ENCODE data around the gene UROD.
A peak's percentile ranks its signal among the peaks of the same experiment; 100 is the strongest.
"Not testable (repeated sequence)": the region's sequence is repeated elsewhere in the genome, so short reads cannot be mapped to it uniquely, and the experiment has no call there.

UROD gene

GRCh38 chr1:45011837-45012638, at the start of gene UROD:
Gene UROD, plus strand, starts transcription at chr1:45012254. Its CDS starts 12 bp downstream, at chr1:45012266.
- Histone ChIP-seq H3K27me3 (ENCODE audit: insufficient read depth, low read length) (no peaks in the 10 kb centered on the region), H3K79me2 (ENCODE audit: control insufficient read depth, insufficient read depth, low read length, unreplicated experiment) (peaks cover 33% of the 10 kb centered on the region), H3K4me1 (ENCODE audit: control insufficient read depth, insufficient read depth, low read length, unreplicated experiment) (peaks cover 17% of the 10 kb centered on the region), H2AFZ (ENCODE audit: low read length, unreplicated experiment) (peak within 1 kb of the TSS; percentile 96), H3K36me3 (ENCODE audit: insufficient read depth, low read length) (peaks cover 4% of the 10 kb centered on the region; the same call in 1 of the 2 replicates), H3K4me3 (ENCODE audit: low read depth, low read length) (peak within 1 kb of the TSS; percentile 89), H3K27ac (ENCODE audit: low read depth, low read length) (peak within 1 kb of the TSS; percentile 66)

GRCh38 chr1:44962729-44963128, 49.3 kb upstream of the UROD start:
- Histone ChIP-seq H3K4me1 (ENCODE audit: control insufficient read depth, insufficient read depth, low read length, unreplicated experiment) (peaks cover 4% of the 10 kb centered on the region), H3K36me3 (ENCODE audit: insufficient read depth, low read length) (0 out of 2 replicates have a peak, but pooled peaks cover 3% of the 10 kb centered on the region), H3K79me2 (ENCODE audit: control insufficient read depth, insufficient read depth, low read length, unreplicated experiment) (no peaks in the 10 kb centered on the region), H2AFZ (ENCODE audit: low read length, unreplicated experiment) (no peak overlapping the region), H3K27me3 (ENCODE audit: insufficient read depth, low read length) (no peaks in the 10 kb centered on the region), H3K4me3 (ENCODE audit: low read depth, low read length) (no peak overlapping the region), H3K27ac (ENCODE audit: low read depth, low read length) (no peak overlapping the region)

- no peak overlapping the region for H3K27ac ChIP-seq (ENCODE audit: low read depth, low read length)
- no peak overlapping the region for H2AFZ ChIP-seq (ENCODE audit: low read length, unreplicated experiment)
- H3K79me2 ChIP-seq (ENCODE audit: control insufficient read depth, insufficient read depth, low read length, unreplicated experiment), result no peaks in the 10 kb centered on the region
- no peaks in the 10 kb centered on the region for H3K27me3 ChIP-seq (ENCODE audit: insufficient read depth, low read length)
- H3K4me1 ChIP-seq (ENCODE audit: control insufficient read depth, insufficient read depth, low read length, unreplicated experiment), result peaks cover 9% of the 10 kb centered on the region
- no peaks in the 10 kb centered on the region for H3K36me3 ChIP-seq (ENCODE audit: insufficient read depth, low read length)
- H3K4me3 ChIP-seq (ENCODE audit: low read depth, low read length), result no peak overlapping the region
Measured at GRCh38 chr1:44964396-44964795, 47.7 kb upstream of the UROD start.

- Histone ChIP-seq H3K79me2 (ENCODE audit: control insufficient read depth, insufficient read depth, low read length, unreplicated experiment) (no peaks in the 10 kb centered on the region), H3K36me3 (ENCODE audit: insufficient read depth, low read length) (peaks cover 3% of the 10 kb centered on the region), H2AFZ (ENCODE audit: low read length, unreplicated experiment) (no peak overlapping the region), H3K4me3 (ENCODE audit: low read depth, low read length) (no peak overlapping the region), H3K27ac (ENCODE audit: low read depth, low read length) (no peak overlapping the region), H3K27me3 (ENCODE audit: insufficient read depth, low read length) (no peaks in the 10 kb centered on the region), H3K4me1 (ENCODE audit: control insufficient read depth, insufficient read depth, low read length, unreplicated experiment) (peaks cover 23% of the 10 kb centered on the region)
Measured at GRCh38 chr1:44970317-44970716, 41.7 kb upstream of the UROD start.

- no peak overlapping the region for H3K4me3 ChIP-seq (ENCODE audit: low read depth, low read length)
- peaks cover 3% of the 10 kb centered on the region for H3K79me2 ChIP-seq (ENCODE audit: control insufficient read depth, insufficient read depth, low read length, unreplicated experiment)
- peaks cover 30% of the 10 kb centered on the region for H3K36me3 ChIP-seq (ENCODE audit: insufficient read depth, low read length)
- H3K4me1 ChIP-seq (ENCODE audit: control insufficient read depth, insufficient read depth, low read length, unreplicated experiment), result peaks cover 20% of the 10 kb centered on the region
- H3K27me3 ChIP-seq (ENCODE audit: insufficient read depth, low read length), result no peaks in the 10 kb centered on the region
- H2AFZ ChIP-seq (ENCODE audit: low read length, unreplicated experiment), result no peak overlapping the region
- no peak overlapping the region for H3K27ac ChIP-seq (ENCODE audit: low read depth, low read length)
Measured at GRCh38 chr1:44973645-44974044, 38.4 kb upstream of the UROD start.

DNA sequence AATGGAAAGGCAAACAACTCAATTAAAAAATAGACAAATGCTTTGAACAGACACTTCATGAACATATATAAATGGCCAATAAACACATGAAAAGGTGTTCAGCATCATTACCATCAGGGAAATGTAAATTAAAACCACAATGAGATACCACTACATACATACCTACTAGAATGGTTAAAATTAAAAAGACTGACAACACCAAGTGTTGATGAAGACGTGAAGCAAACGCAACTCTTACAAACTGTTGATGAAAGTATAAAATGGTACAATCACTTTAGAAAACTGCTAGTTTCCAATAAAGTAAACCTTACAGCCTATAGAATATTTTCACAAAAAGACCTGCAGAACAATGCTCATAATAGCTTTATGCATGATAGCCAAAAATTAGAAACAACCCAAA, 35.8 kb upstream of the UROD start:
- Histone ChIP-seq H3K4me3 (ENCODE audit: low read depth, low read length) (no peak overlapping the region), H3K27me3 (ENCODE audit: insufficient read depth, low read length) (no peaks in the 10 kb centered on the region), H3K27ac (ENCODE audit: low read depth, low read length) (no peak overlapping the region), H3K36me3 (ENCODE audit: insufficient read depth, low read length) (peaks cover 30% of the 10 kb centered on the region), H3K79me2 (ENCODE audit: control insufficient read depth, insufficient read depth, low read length, unreplicated experiment) (peaks cover 3% of the 10 kb centered on the region), H3K4me1 (ENCODE audit: control insufficient read depth, insufficient read depth, low read length, unreplicated experiment) (no peaks in the 10 kb centered on the region), H2AFZ (ENCODE audit: low read length, unreplicated experiment) (no peak overlapping the region)

GRCh38 chr1:44977372-44977771, 34.7 kb upstream of the UROD start:
- H3K4me1 ChIP-seq (ENCODE audit: control insufficient read depth, insufficient read depth, low read length, unreplicated experiment); H2AFZ ChIP-seq (ENCODE audit: low read length, unreplicated experiment); H3K79me2 ChIP-seq (ENCODE audit: control insufficient read depth, insufficient read depth, low read length, unreplicated experiment); H3K4me3 ChIP-seq (ENCODE audit: low read depth, low read length); H3K27me3 ChIP-seq (ENCODE audit: insufficient read depth, low read length); H3K27ac ChIP-seq (ENCODE audit: low read depth, low read length): not testable (repeated sequence)
- peaks cover 30% of the 10 kb centered on the region for H3K36me3 ChIP-seq (ENCODE audit: insufficient read depth, low read length)

- peaks cover 24% of the 10 kb centered on the region for H3K79me2 ChIP-seq (ENCODE audit: control insufficient read depth, insufficient read depth, low read length, unreplicated experiment)
- H2AFZ ChIP-seq (ENCODE audit: low read length, unreplicated experiment), result peak overlapping the region; percentile 24
- H3K27ac ChIP-seq (ENCODE audit: low read depth, low read length), result no peak overlapping the region
- H3K4me3 ChIP-seq (ENCODE audit: low read depth, low read length), result peak overlapping the region; percentile 92
- H3K27me3 ChIP-seq (ENCODE audit: insufficient read depth, low read length), result no peaks in the 10 kb centered on the region
- H3K4me1 ChIP-seq (ENCODE audit: control insufficient read depth, insufficient read depth, low read length, unreplicated experiment), result peaks cover 7% of the 10 kb centered on the region
- no peaks in the 10 kb centered on the region for H3K36me3 ChIP-seq (ENCODE audit: insufficient read depth, low read length)
Measured at GRCh38 chr1:44985747-44986359, 26.2 kb upstream of the UROD start.

DNA sequence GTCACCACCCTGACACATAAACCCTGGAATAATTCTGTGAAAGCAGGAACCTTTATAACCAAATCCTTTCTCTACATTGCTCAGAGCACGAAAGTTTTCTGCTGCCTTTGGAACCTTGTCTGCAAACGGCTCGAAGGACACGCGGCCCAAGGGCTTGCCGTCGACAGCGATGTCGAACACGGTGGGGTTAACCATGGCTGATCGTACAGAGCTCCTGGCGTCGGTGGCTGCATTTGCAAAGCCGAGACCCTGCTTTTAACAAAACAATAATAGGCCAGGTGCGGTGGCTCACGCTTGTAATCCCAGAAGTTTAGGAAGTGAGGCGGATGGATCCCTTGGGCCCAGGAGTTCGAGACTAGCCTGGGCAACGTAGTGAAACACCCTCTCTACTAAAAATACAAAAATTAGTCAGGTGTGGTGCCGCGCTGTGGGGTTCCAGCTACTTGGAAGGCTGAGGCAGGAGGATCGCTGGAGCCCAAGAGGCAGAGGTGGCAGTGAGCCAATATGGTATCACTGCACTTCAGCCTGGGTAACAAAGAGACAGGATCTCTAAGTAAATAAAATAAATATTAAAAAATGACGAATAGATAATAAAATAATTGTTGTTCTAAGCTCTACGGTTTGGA, 23.4 kb upstream of the UROD start:
- Histone ChIP-seq H3K27ac (ENCODE audit: low read depth, low read length) (no peak overlapping the region), H3K27me3 (ENCODE audit: insufficient read depth, low read length) (no peaks in the 10 kb centered on the region), H3K79me2 (ENCODE audit: control insufficient read depth, insufficient read depth, low read length, unreplicated experiment) (peaks cover 19% of the 10 kb centered on the region), H3K4me1 (ENCODE audit: control insufficient read depth, insufficient read depth, low read length, unreplicated experiment) (peaks cover 7% of the 10 kb centered on the region), H3K36me3 (ENCODE audit: insufficient read depth, low read length) (no peaks in the 10 kb centered on the region), H2AFZ (ENCODE audit: low read length, unreplicated experiment) (no peak overlapping the region), H3K4me3 (ENCODE audit: low read depth, low read length) (no peak overlapping the region)

DNA sequence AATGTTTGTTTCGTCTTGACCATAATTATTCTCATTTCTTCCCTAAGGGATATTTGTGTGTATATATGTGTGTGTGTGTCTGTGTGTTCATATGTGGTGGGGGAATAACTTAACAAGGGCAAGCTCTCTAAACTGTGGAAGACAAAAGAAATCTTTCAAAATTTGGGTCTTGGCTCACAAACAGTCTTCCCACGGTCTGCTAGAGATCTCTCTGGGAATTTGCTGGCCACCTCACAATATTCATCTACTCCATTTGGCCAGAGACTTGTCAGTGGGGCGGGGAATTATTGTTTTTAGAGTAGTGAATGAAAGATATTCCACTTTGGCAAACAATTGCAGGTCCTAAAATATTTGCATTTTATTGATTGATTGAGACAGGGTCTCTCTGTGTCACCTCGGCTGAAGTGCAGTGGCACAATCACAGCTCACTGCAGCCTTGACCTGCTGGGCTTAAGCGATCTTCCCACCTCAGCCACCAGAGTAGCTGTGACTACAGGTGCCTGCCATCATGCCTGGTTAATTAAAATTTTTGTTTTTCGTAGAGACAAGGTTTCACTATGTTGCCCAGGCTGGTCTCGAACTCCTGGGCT, 17.6 kb upstream of the UROD start:
- no peak overlapping the region for H3K4me3 ChIP-seq (ENCODE audit: low read depth, low read length)
- H3K27me3 ChIP-seq (ENCODE audit: insufficient read depth, low read length), result no peaks in the 10 kb centered on the region
- no peaks in the 10 kb centered on the region for H3K79me2 ChIP-seq (ENCODE audit: control insufficient read depth, insufficient read depth, low read length, unreplicated experiment)
- no peak overlapping the region for H2AFZ ChIP-seq (ENCODE audit: low read length, unreplicated experiment)
- no peaks in the 10 kb centered on the region for H3K4me1 ChIP-seq (ENCODE audit: control insufficient read depth, insufficient read depth, low read length, unreplicated experiment)
- H3K36me3 ChIP-seq (ENCODE audit: insufficient read depth, low read length), result no peaks in the 10 kb centered on the region
- no peak overlapping the region for H3K27ac ChIP-seq (ENCODE audit: low read depth, low read length)

All from ACC112 (cell line).